Measurements from ENCODE around the gene MEI1.

The MEI1 gene

GRCh38 chr22:41818011-41818410, 118.7 kb downstream of the MEI1 start:
- DNase-seq (ENCODE audit: low read depth): no peak
- no peak overlapping the region for H3K4me3 ChIP-seq (ENCODE audit: low read depth, low read length)
- TF ChIP-seq CTCF (IDR thresholded peaks at IDR 0.05; ENCODE audit: insufficient read depth, low read depth, low read length, missing control alignments): no peak

GRCh38 chr22:41818596-41818995, 119.3 kb downstream of the MEI1 start:
- H3K4me3 ChIP-seq (ENCODE audit: low read depth, low read length): no peak overlapping the region
- no peak for DNase-seq (ENCODE audit: low read depth)
- TF ChIP-seq CTCF (IDR thresholded peaks at IDR 0.05; ENCODE audit: insufficient read depth, low read depth, low read length, missing control alignments): no peak

GRCh38 chr22:41819257-41819656, 120.0 kb downstream of the MEI1 start:
- no peak for TF ChIP-seq CTCF (IDR thresholded peaks at IDR 0.05; ENCODE audit: insufficient read depth, low read depth, low read length, missing control alignments)
- H3K4me3 ChIP-seq (ENCODE audit: low read depth, low read length): no peak overlapping the region
- DNase-seq (ENCODE audit: low read depth): no peak

- no peak for DNase-seq (ENCODE audit: low read depth)
- no peak for TF ChIP-seq CTCF (IDR thresholded peaks at IDR 0.05; ENCODE audit: insufficient read depth, low read depth, low read length, missing control alignments)
- no peak overlapping the region for H3K4me3 ChIP-seq (ENCODE audit: low read depth, low read length)
These were observed 121.1 kb downstream of the MEI1 start for GRCh38 chr22:41820447-41820846.

GRCh38 chr22:41821471-41822316, 122.4 kb downstream of the MEI1 start:
- TF ChIP-seq CTCF (IDR thresholded peaks at IDR 0.05; ENCODE audit: insufficient read depth, low read depth, low read length, missing control alignments): no peak
- DNase-seq (ENCODE audit: low read depth): no peak
- no peak overlapping the region for H3K4me3 ChIP-seq (ENCODE audit: low read depth, low read length)

GRCh38 chr22:41822317-41823057, 123.2 kb downstream of the MEI1 start:
- H3K4me3 ChIP-seq (ENCODE audit: low read depth, low read length): no peak overlapping the region
- TF ChIP-seq CTCF (IDR thresholded peaks at IDR 0.05; ENCODE audit: insufficient read depth, low read depth, low read length, missing control alignments): peak; percentile 34
- DNase-seq (ENCODE audit: low read depth): peak; percentile 67
